ENCODE measurements around the gene SCTR.

The SCTR gene

GRCh38 chr2:119550346-119550745, 26.1 kb upstream of the SCTR start:
- DNase-seq (ENCODE audit: low read depth, low spot score): no peak
- TF ChIP-seq CTCF (IDR thresholded peaks at IDR 0.05; ENCODE audit: low read depth, low read length): no peak
- H3K4me3 ChIP-seq (ENCODE audit: low read depth, low read length): no peak overlapping the region
- in situ Hi-C loops (cut with HindIII; ENCODE audit: low sequenced_read_pairs): no loop called here

GRCh38 chr2:119549241-119549640, 25.0 kb upstream of the SCTR start:
- TF ChIP-seq CTCF (IDR thresholded peaks at IDR 0.05; ENCODE audit: low read depth, low read length): no peak
- no peak for DNase-seq (ENCODE audit: low read depth, low spot score)
- in situ Hi-C loops (cut with HindIII; ENCODE audit: low sequenced_read_pairs): no loop called here

GRCh38 chr2:119548516-119549120, 24.3 kb upstream of the SCTR start:
- H3K4me3 ChIP-seq (ENCODE audit: low read depth, low read length): no peak overlapping the region
- TF ChIP-seq CTCF (IDR thresholded peaks at IDR 0.05; ENCODE audit: low read depth, low read length): no peak
- DNase-seq (ENCODE audit: low read depth, low spot score): no peak
- in situ Hi-C loops (cut with HindIII; ENCODE audit: low sequenced_read_pairs): no loop called here

More at GRCh38 chr2:119549241-119549640, 25.0 kb upstream of the SCTR start:
- no peak overlapping the region for H3K4me3 ChIP-seq (ENCODE audit: low read depth, low read length)

GRCh38 chr2:119546447-119546767, 22.1 kb upstream of the SCTR start:
- DNase-seq (ENCODE audit: low read depth, low spot score): no peak
- no peak overlapping the region for H3K4me3 ChIP-seq (ENCODE audit: low read depth, low read length)
- no peak for TF ChIP-seq CTCF (IDR thresholded peaks at IDR 0.05; ENCODE audit: low read depth, low read length)
- in situ Hi-C loops (cut with HindIII; ENCODE audit: low sequenced_read_pairs): no loop called here

- H3K4me3 ChIP-seq (ENCODE audit: low read depth, low read length): no peak overlapping the region
- TF ChIP-seq CTCF (IDR thresholded peaks at IDR 0.05; ENCODE audit: low read depth, low read length): no peak
- peak; percentile 13 for DNase-seq (ENCODE audit: low read depth, low spot score)
- in situ Hi-C loops (cut with HindIII; ENCODE audit: low sequenced_read_pairs): no loop called here
These were observed 21.6 kb upstream of the SCTR start for GRCh38 chr2:119545754-119546446.

- in situ Hi-C loops (cut with HindIII; ENCODE audit: low sequenced_read_pairs): no loop called here
- TF ChIP-seq CTCF (IDR thresholded peaks at IDR 0.05; ENCODE audit: low read depth, low read length): no peak
- H3K4me3 ChIP-seq (ENCODE audit: low read depth, low read length): no peak overlapping the region
- DNase-seq (ENCODE audit: low read depth, low spot score): no peak
These were observed 20.7 kb upstream of the SCTR start for GRCh38 chr2:119544939-119545475.
